Peyer's patch (tissue), 4 donors: Measurements from ENCODE around the gene PIK3R5.

ENCODE experiments used
- CTCF ChIP-seq, 6 experiments: fragments of 450-650 bp in 4 of 6; fragments of 200-600 bp in 2 of 6; sonication (generic) in 1 of 6; IDR thresholded peaks; one replicate each; pipeline ENCODE4 v1.5.1; 2017 to 2019; ENCODE audit warnings: antibody characterized with exemption in 6 of 6, mild to moderate bottlenecking in 3 of 6, moderate library complexity in 1 of 6
- POLR2A ChIP-seq, 2 donors: fragments of 450-650 bp; IDR thresholded peaks; one replicate each; pipeline ENCODE4 v1.5.1; 2017; ENCODE audit warnings: antibody characterized with exemption in 2 of 2, mild to moderate bottlenecking in 2 of 2, moderate library complexity in 2 of 2

GRCh38 chr17:8961829-8962228, 3.7 kb downstream of the PIK3R5 start:
- no peak for TF ChIP-seq CTCF (IDR thresholded peaks at IDR 0.05)
- TF ChIP-seq POLR2A (IDR thresholded peaks at IDR 0.05), result no peak
